Adrenal gland (tissue), 12 donors: Measurements from ENCODE around the gene MAPK4. TPM values are rescaled to one million over a fixed set of nuclear protein-coding genes. Genes with fewer than 3 reads are reported as not detected.

Source experiments
- DNase-seq, 7 donors: peaks; one replicate each; pipeline ENCODE4 v3.0.0-alpha.2; 2019 to 2020
- H3K27ac ChIP-seq, 5 donors: fragments of 200-600 bp; sonication (generic) in 4 of 5; 1 replicate in 3 of 5; 2 replicates in 2 of 5; pipeline versions ENCODE4 v1.5.1 to v1.8.0; 2016 to 2020; ENCODE audit warnings: mild to moderate bottlenecking in 1 of 5
- H3K27me3 ChIP-seq: fragments of 200-600 bp; 2 replicates; pipeline ENCODE4 v1.8.0; 2021
- H3K36me3 ChIP-seq, 2 donors: fragments of 200-600 bp; replicated peaks in 1 of 2; 1 replicate in 1 of 2; 2 replicates in 1 of 2; pipeline versions ENCODE4 v1.5.1 to v1.8.0; 2018 to 2022
- H3K4me1 ChIP-seq, 2 donors: fragments of 200-600 bp; replicated peaks in 1 of 2; 1 replicate in 1 of 2; 2 replicates in 1 of 2; pipeline versions ENCODE4 v1.5.1 to v1.8.0; 2018 to 2021
- H3K4me3 ChIP-seq, 4 donors: fragments of 200-600 bp; sonication (generic) in 3 of 4; one replicate each; pipeline ENCODE4 v1.5.1; 2016 to 2018
- H3K9me3 ChIP-seq, 3 donors: fragments of 200-600 bp; sonication (generic) in 1 of 3; replicated peaks in 1 of 3; 1 replicate in 2 of 3; 2 replicates in 1 of 3; pipeline versions ENCODE4 v1.5.1 to v1.8.0; 2016 to 2021
- POLR2A ChIP-seq, 2 donors: fragments of 450-650 bp; IDR thresholded peaks; one replicate each; pipeline ENCODE4 v1.6.1; 2017; ENCODE audit warnings: antibody characterized with exemption in 2 of 2, mild to moderate bottlenecking in 2 of 2, moderate library complexity in 1 of 2
- WGBS, 4 donors: extraction: QIAGEN DNeasy Blood & Tissue Kit in 2 of 4; methylation state at CpG; one replicate each; pipeline versions ENCODE4 v1.1.5 to v1.1.7; 2013 to 2017; 5-methylcytosine and 5-hydroxymethylcytosine counted together
- intact Hi-C, 2 donors: fragments of 100-400 bp; cut with DNase I; formaldehyde crosslinking; loops; one replicate each; pipeline versions ENCODE4 v1.14.1 to v1.15.0; 2022 to 2023
- polyA plus RNA-seq, 3 donors: library from polyadenylated mRNA; stranded (reverse); fragments of 200-250 nt in 2 of 3; fragments of 350-450 nt in 1 of 3; fragmentation: Illumina TruSeq in 1 of 3; extraction: RNeasy Lipid Tissue Mini Kit (QIAGEN cat#74804) in 1 of 3; gene quantifications; one replicate each; pipeline ENCODE4 v1.2.3, GENCODE V29; 2013 to 2014
- total RNA-seq, 9 donors: library from RNA; depleted of rRNA in 4 of 9; stranded (reverse); fragments of >200 nt in 4 of 9; fragments of 120-200 nt in 1 of 9; fragmentation: NEBNext Ultra II Directional in 1 of 9; extraction: Animal tissue kit (Norgen Biotek cat#: 25700) in 1 of 9; gene quantifications; one replicate each; pipeline versions ENCODE4 v1.1.0 to v1.2.4, GENCODE V29; 2013 to 2023
- TF ChIP-seq, protein P1 (sequence below), 6 experiments: fragments of 450-650 bp in 4 of 6; fragments of 200-600 bp in 2 of 6; sonication (generic) in 1 of 6; IDR thresholded peaks; 1 replicate in 5 of 6; 2 replicates in 1 of 6; pipeline versions ENCODE4 v1.5.1 to v1.8.0; 2016 to 2021; ENCODE audit warnings: antibody characterized with exemption in 6 of 6, mild to moderate bottlenecking in 2 of 6, moderate library complexity in 1 of 6
- donor health status: healthy with polysubstance abuse.
- donor health status: Bipolar disorder and iron deficiency.
- donor health status: DM: yes; HTN: yes; CAD: no.
- donor health status: DM: no; HTN: no; CAD: no.
- donor health status: DM: no; HTN: no; CAD: no.
- donor health status: DM: yes; HTN: yes; CAD: no.

The MAPK4 gene
- total and polyA plus RNA-seq, 12 donors: 16.3 to 231 (median 33.9) TPM

DNA sequence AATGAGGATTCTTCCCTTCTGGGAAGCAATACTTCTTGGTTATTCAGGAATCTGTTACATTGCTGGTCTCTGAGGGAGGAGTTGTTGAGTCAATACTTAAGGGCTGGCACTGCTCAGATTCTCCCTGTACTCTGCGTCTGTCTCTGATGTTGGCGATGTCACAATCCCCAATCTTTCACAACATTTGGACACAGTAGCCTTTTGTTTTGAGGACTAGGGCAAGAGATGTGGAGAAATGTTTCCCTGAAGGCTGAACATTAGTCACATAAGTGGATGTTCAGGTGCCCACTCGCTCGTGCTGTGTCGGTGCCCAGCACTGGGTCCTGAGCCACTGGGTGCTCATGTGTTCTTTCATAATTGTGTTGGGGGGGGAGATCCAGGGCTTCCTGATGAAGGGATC is 55.0 kb downstream of the MAPK4 start:
- intact Hi-C loops: no loop called here
- TF ChIP-seq, protein P1, sequence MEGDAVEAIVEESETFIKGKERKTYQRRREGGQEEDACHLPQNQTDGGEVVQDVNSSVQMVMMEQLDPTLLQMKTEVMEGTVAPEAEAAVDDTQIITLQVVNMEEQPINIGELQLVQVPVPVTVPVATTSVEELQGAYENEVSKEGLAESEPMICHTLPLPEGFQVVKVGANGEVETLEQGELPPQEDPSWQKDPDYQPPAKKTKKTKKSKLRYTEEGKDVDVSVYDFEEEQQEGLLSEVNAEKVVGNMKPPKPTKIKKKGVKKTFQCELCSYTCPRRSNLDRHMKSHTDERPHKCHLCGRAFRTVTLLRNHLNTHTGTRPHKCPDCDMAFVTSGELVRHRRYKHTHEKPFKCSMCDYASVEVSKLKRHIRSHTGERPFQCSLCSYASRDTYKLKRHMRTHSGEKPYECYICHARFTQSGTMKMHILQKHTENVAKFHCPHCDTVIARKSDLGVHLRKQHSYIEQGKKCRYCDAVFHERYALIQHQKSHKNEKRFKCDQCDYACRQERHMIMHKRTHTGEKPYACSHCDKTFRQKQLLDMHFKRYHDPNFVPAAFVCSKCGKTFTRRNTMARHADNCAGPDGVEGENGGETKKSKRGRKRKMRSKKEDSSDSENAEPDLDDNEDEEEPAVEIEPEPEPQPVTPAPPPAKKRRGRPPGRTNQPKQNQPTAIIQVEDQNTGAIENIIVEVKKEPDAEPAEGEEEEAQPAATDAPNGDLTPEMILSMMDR (IDR thresholded peaks at IDR 0.05): no peak
- TF ChIP-seq POLR2A (IDR thresholded peaks at IDR 0.05): peak in 1 of 2 donors; percentile 30
- 25 to 55% (median 45%) methylated on average over 5 of the region's 5 CpGs for WGBS, 4 donors
- no peaks in the 10 kb centered on the region for H3K27me3 ChIP-seq
- no peak overlapping the region for H3K4me3 ChIP-seq
- peaks cover 0 to 6% of the 10 kb centered on the region in 2 donors for H3K4me1 ChIP-seq
- peak overlapping the region; percentile 9 to 82 (median 50) for H3K27ac ChIP-seq
- DNase-seq: peak; percentile 50 to 93 (median 86)
- H3K9me3 ChIP-seq: peaks cover 0 to 12% (median 0%) of the 10 kb centered on the region in 3 donors
- H3K36me3 ChIP-seq: no peaks in the 10 kb centered on the region

DNA sequence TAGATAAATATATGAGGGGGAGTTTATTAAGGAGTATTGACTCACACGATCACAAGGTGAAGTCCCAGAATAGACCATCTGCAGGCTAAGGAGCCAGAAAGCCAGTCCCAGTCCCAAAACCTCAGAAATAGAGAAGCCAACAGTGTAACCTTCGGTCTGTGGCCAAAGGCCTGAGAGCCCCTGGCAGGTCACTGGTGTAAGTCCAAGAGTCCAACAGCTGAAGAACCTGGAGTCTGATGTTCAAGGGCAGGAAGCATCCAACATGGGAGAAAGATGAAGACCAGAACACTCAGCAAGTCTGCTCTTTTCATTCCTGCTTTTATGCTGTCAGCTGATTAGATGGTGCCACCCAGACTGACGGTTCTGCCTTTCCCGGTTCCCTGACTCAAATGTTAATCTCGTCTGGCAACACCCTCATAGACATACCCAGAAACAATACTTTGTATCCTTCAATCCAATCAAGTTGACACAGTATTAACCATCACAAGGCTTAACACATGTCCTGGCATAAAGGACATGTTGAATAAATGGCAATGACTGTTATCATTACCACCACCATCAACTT is 56.7 kb downstream of the MAPK4 start:
- Histone ChIP-seq H3K9me3 (peaks cover 0 to 12% (median 0%) of the 10 kb centered on the region in 3 donors), H3K27me3 (no peaks in the 10 kb centered on the region), H3K27ac (peak overlapping the region in 1 of 5 donors; percentile 82), H3K4me3 (no peak overlapping the region), H3K4me1 (peaks cover 0 to 9% of the 10 kb centered on the region in 2 donors), H3K36me3 (no peaks in the 10 kb centered on the region)
- DNase-seq: no peak
- no peak for TF ChIP-seq POLR2A (IDR thresholded peaks at IDR 0.05)
- TF ChIP-seq, protein P1 (IDR thresholded peaks at IDR 0.05): no peak
- 82 to 93% (median 91%) methylated on average over 5 of the region's 5 CpGs for WGBS, 4 donors
- intact Hi-C loops: no loop called here

DNA sequence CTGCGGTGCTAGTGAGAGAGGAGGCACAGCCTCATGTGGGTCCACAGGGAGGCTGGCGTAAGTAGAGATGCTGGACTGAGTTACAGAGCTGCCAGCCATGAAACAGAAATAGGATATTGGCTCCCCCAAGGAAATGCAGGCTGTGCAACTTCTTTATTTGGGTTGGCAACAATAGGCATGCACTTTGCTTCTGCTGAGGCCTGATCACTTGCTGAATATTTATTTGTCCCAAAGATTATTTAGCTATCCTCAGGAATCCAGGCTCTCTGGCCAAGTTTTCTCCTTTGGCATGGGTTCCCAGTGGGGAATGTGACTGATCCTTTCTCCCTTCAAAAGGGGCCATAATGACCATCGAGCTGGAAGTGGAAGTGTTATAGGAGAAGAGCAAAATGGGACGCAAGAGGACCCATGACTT is 60.0 kb downstream of the MAPK4 start:
- no peaks in the 10 kb centered on the region for H3K36me3 ChIP-seq
- peak in 3 of 7 donors; percentile 34 to 70 (median 43) for DNase-seq
- no peaks in the 10 kb centered on the region for H3K9me3 ChIP-seq
- TF ChIP-seq POLR2A (IDR thresholded peaks at IDR 0.05): no peak
- TF ChIP-seq, protein P1 (IDR thresholded peaks at IDR 0.05): no peak
- intact Hi-C loops: no loop called here
- 67 to 81% (median 74%) methylated on average over 4 of the region's 4 CpGs for WGBS, 4 donors
- peaks cover 0 to 9% of the 10 kb centered on the region in 2 donors for H3K4me1 ChIP-seq
- H3K4me3 ChIP-seq: no peak overlapping the region
- peak overlapping the region in 2 of 5 donors; percentile 4 to 56 for H3K27ac ChIP-seq
- H3K27me3 ChIP-seq: no peaks in the 10 kb centered on the region

DNA sequence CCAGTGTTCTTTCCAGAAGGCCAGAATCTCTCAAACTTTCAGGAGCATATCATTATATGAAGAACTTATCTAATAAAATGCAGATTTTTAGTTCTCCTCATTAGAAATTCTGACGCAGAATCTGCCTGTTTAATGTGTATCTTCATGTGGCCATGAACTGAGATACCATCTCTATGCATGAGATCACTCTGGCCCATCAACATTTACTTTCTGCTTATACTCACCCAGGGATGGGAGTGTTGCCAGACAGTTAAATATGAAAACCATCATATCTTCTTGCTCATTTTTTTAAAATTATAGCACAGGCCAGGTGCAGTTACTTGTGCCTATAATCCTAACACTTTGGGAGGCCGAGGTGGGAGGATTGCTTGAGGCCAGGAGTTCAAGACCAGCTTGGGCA is 60.4 kb downstream of the MAPK4 start:
- H3K27me3 ChIP-seq: no peaks in the 10 kb centered on the region
- 78 to 88% (median 81%) methylated on average over 2 of the region's 2 CpGs for WGBS, 4 donors
- H3K36me3 ChIP-seq: no peaks in the 10 kb centered on the region
- DNase-seq: no peak
- H3K27ac ChIP-seq: peak overlapping the region in 2 of 5 donors; percentile 4 to 56
- peaks cover 0 to 7% of the 10 kb centered on the region in 2 donors for H3K4me1 ChIP-seq
- H3K9me3 ChIP-seq: no peaks in the 10 kb centered on the region
- intact Hi-C loops: no loop called here
- TF ChIP-seq, protein P1 (IDR thresholded peaks at IDR 0.05): no peak
- no peak for TF ChIP-seq POLR2A (IDR thresholded peaks at IDR 0.05)
- H3K4me3 ChIP-seq: no peak overlapping the region
